ENCODE data around the gene GNE. TPM values are rescaled to one million over a fixed set of nuclear protein-coding genes. Genes with fewer than 3 reads are reported as not detected.

GNE gene
- total RNA-seq, 1 experiment from 2014 or later: 15.2 TPM

- Histone ChIP-seq H3K27me3 (replicated peaks; ENCODE audit: control insufficient read depth, insufficient read depth, low read length) (no peaks in the 10 kb centered on the region), H3K36me3 (ENCODE audit: control insufficient read depth, insufficient read depth, low read length) (peaks cover 13% of the 10 kb centered on the region), H3K9me3 (no peaks in the 10 kb centered on the region), H3K4me3 (ENCODE audit: low read depth, low read length) (no peak overlapping the region), H3K4me1 (no peaks in the 10 kb centered on the region)
- no peak for DNase-seq
- no TSS peak for BruUV-seq (replicated peaks)
- TF ChIP-seq CTCF (IDR thresholded peaks at IDR 0.05; ENCODE audit: insufficient read depth in 1 of 2, low read depth in 1 of 2, low read length in 1 of 2, severe bottlenecking in 1 of 2, unreplicated experiment in 1 of 2): no peak
- Mint-ChIP-seq H3K36me3 (ENCODE audit: insufficient read depth, unreplicated experiment) (peaks cover 72% of the 10 kb centered on the region), H3K4me3 (ENCODE audit: unreplicated experiment) (no peak overlapping the region), H3K4me1 (ENCODE audit: low read depth, unreplicated experiment) (no peaks in the 10 kb centered on the region), H3K27ac (ENCODE audit: unreplicated experiment) (no peak overlapping the region), H3K9me3 (ENCODE audit: unreplicated experiment) (no peaks in the 10 kb centered on the region), H3K27me3 (ENCODE audit: insufficient read depth, unreplicated experiment) (no peaks in the 10 kb centered on the region)
- CTCF ChIA-PET: no interaction called here
- POLR2A ChIA-PET: no interaction called here
- intact Hi-C loops (cut with micrococcal nuclease; ENCODE audit: unreplicated experiment): no loop called here
Measured at GRCh38 chr9:36210722-36211121, 47.5 kb downstream of the GNE start.

GRCh38 chr9:36208521-36209253, 49.6 kb downstream of the GNE start:
- CTCF ChIA-PET: no interaction called here
- Histone ChIP-seq H3K4me1 (no peaks in the 10 kb centered on the region), H3K36me3 (ENCODE audit: control insufficient read depth, insufficient read depth, low read length) (peaks cover 15% of the 10 kb centered on the region), H3K9me3 (no peaks in the 10 kb centered on the region), H3K27me3 (replicated peaks; ENCODE audit: control insufficient read depth, insufficient read depth, low read length) (no peaks in the 10 kb centered on the region), H3K4me3 (ENCODE audit: low read depth, low read length) (no peak overlapping the region)
- DNase-seq: no peak
- Mint-ChIP-seq H3K4me3 (ENCODE audit: unreplicated experiment) (no peak overlapping the region), H3K27ac (ENCODE audit: unreplicated experiment) (no peak overlapping the region), H3K36me3 (ENCODE audit: insufficient read depth, unreplicated experiment) (peaks cover 87% of the 10 kb centered on the region), H3K4me1 (ENCODE audit: low read depth, unreplicated experiment) (no peaks in the 10 kb centered on the region), H3K27me3 (ENCODE audit: insufficient read depth, unreplicated experiment) (no peaks in the 10 kb centered on the region), H3K9me3 (ENCODE audit: unreplicated experiment) (no peaks in the 10 kb centered on the region)
- POLR2A ChIA-PET: no interaction called here
- intact Hi-C loops (cut with micrococcal nuclease; ENCODE audit: unreplicated experiment): no loop called here
- no TSS peak for BruUV-seq (replicated peaks)
- TF ChIP-seq CTCF (IDR thresholded peaks at IDR 0.05; ENCODE audit: insufficient read depth in 1 of 2, low read depth in 1 of 2, low read length in 1 of 2, severe bottlenecking in 1 of 2, unreplicated experiment in 1 of 2): no peak

GRCh38 chr9:36207546-36208012, 50.7 kb downstream of the GNE start:
- TF ChIP-seq CTCF (IDR thresholded peaks at IDR 0.05; ENCODE audit: insufficient read depth in 1 of 2, low read depth in 1 of 2, low read length in 1 of 2, severe bottlenecking in 1 of 2, unreplicated experiment in 1 of 2): no peak
- ChIA-PET CTCF (no interaction called here), POLR2A (no interaction called here)
- Histone ChIP-seq H3K36me3 (ENCODE audit: control insufficient read depth, insufficient read depth, low read length) (peaks cover 15% of the 10 kb centered on the region), H3K9me3 (no peaks in the 10 kb centered on the region), H3K4me1 (no peaks in the 10 kb centered on the region), H3K27me3 (replicated peaks; ENCODE audit: control insufficient read depth, insufficient read depth, low read length) (no peaks in the 10 kb centered on the region), H3K4me3 (ENCODE audit: low read depth, low read length) (no peak overlapping the region)
- H3K27me3 Mint-ChIP-seq (ENCODE audit: insufficient read depth, unreplicated experiment): no peaks in the 10 kb centered on the region
- no peak overlapping the region for H3K4me3 Mint-ChIP-seq (ENCODE audit: unreplicated experiment)
- H3K36me3 Mint-ChIP-seq (ENCODE audit: insufficient read depth, unreplicated experiment): peaks cover 91% of the 10 kb centered on the region
- no peaks in the 10 kb centered on the region for H3K4me1 Mint-ChIP-seq (ENCODE audit: low read depth, unreplicated experiment)
- H3K27ac Mint-ChIP-seq (ENCODE audit: unreplicated experiment): no peak overlapping the region
- intact Hi-C loops (cut with micrococcal nuclease; ENCODE audit: unreplicated experiment): no loop called here
- no TSS peak for BruUV-seq (replicated peaks)
- no peaks in the 10 kb centered on the region for H3K9me3 Mint-ChIP-seq (ENCODE audit: unreplicated experiment)
- DNase-seq: no peak
